GM10266 (cell line): ENCODE measurements around the gene AHDC1.
"Not testable (repeated sequence)": the region's sequence is repeated elsewhere in the genome, so short reads cannot be mapped to it uniquely, and the experiment has no call there.

Experiments
- DNase-seq: peaks from one replicate; pipeline ENCODE4 v3.0.0; 2012; ENCODE audit errors: extremely low spot score
- TF ChIP-seq, protein P1 (sequence below): IDR thresholded peaks from 2 replicates; pipeline ENCODE4 v1.5.1; 2012; ENCODE audit warnings: mild to moderate bottlenecking, low read depth; ENCODE audit not compliant: control insufficient read depth, insufficient read depth; ENCODE audit errors: missing control alignments

AHDC1 gene

DNA sequence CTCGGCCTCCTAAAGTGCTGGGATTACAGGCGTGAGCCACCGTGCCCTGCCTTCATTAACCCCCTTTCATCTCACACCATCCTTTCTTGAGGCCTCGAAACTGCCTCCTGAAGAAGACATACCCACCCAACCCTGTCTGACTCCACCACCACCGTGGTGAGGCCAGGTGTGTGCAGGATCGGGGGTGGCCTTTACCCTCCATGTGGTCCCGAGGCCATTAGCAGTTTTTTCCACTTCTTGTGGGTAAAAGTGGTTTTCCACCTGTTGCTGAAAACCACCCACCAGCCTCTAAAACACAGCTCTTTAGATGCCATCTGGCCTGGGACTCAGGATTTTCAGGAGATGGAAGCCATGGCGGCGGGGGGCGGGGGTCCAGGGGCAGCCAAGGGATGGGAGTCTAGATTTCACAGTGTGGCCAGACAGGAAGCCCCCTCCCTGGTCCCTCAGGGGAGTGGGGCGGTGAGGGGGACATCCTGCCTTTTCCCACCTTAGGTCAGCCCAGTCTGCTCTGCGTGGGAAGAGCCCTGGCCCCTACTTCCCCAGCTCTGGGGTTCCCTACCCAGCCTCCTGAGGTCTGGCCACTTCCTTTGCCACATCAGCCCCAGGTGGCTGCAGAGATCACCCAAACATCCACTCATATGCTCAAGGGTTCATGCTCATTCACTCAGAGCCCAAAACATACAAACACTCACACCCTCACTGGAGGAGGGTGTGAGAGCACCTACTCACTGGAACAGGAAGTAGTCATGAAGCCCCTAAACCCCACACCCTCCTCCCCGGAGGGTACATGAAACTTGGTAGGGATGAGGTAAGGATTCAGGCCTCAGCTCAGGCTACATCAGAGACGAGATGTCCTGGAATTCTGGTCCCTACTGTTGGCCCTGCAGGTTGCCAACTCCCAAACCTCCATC is 28.7 kb upstream of the AHDC1 start:
- peak; percentile 80 for DNase-seq

DNA sequence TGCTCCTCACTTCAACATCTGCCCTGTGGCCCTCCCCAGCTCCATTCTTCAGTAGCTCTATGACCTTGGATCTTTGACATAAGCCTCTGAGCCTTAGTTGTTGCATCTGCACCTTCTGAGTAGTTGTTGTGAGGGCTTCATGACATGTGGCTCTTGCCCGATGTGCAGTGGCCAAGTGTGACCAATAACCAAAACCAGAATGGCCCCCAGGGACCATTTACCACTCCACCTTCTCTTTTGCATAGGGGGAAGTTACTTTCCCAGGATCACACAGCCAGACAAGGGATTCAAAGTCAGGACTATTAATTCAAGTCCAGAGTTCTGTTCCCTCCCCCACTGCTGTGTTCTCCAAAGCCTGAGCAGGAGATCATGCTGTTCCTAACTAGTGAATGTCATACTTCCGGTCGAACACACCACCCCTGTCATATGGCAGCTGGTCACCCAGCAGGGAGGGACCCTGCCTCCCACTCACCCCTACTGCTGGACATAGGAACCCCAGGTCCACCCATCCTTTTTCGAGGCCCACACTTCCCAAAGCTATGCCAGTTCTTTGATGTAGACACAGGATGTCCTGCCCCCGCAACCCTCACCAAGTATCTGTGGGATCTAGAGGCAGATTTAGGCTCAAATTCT is 27.0 kb upstream of the AHDC1 start:
- no peak for DNase-seq
- TF ChIP-seq, protein P1, sequence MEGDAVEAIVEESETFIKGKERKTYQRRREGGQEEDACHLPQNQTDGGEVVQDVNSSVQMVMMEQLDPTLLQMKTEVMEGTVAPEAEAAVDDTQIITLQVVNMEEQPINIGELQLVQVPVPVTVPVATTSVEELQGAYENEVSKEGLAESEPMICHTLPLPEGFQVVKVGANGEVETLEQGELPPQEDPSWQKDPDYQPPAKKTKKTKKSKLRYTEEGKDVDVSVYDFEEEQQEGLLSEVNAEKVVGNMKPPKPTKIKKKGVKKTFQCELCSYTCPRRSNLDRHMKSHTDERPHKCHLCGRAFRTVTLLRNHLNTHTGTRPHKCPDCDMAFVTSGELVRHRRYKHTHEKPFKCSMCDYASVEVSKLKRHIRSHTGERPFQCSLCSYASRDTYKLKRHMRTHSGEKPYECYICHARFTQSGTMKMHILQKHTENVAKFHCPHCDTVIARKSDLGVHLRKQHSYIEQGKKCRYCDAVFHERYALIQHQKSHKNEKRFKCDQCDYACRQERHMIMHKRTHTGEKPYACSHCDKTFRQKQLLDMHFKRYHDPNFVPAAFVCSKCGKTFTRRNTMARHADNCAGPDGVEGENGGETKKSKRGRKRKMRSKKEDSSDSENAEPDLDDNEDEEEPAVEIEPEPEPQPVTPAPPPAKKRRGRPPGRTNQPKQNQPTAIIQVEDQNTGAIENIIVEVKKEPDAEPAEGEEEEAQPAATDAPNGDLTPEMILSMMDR = no peak

More for the DNA sequence above, 28.7 kb upstream of the AHDC1 start:
- TF ChIP-seq, protein P1 = no peak

- DNase-seq = no peak
- TF ChIP-seq, protein P1 = no peak
Observed at GRCh38 chr1:27628712-27629111, 24.8 kb upstream of the AHDC1 start.

GRCh38 chr1:27627733-27628132 is 23.8 kb upstream of the AHDC1 start:
- not testable (repeated sequence) for DNase-seq

DNA sequence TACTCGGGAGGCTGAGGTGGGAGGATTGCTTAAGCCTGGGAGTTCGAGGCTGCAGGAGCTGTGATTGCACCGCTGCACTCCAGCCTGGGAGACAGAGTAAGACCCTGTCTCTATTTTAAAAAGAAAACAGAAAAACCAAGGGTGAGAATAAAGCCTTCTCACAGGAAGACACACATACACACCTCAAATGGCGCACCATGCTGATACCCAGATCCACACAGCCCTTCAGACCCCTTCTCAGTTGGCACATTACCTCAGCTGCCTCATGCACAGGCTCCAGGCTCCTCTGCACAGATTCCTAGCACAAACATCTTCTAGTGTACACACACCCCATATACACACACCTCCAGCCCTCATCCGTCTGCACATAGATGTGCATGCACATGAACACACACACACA is 23.1 kb upstream of the AHDC1 start:
- DNase-seq = no peak
- TF ChIP-seq, protein P1 = no peak

DNA sequence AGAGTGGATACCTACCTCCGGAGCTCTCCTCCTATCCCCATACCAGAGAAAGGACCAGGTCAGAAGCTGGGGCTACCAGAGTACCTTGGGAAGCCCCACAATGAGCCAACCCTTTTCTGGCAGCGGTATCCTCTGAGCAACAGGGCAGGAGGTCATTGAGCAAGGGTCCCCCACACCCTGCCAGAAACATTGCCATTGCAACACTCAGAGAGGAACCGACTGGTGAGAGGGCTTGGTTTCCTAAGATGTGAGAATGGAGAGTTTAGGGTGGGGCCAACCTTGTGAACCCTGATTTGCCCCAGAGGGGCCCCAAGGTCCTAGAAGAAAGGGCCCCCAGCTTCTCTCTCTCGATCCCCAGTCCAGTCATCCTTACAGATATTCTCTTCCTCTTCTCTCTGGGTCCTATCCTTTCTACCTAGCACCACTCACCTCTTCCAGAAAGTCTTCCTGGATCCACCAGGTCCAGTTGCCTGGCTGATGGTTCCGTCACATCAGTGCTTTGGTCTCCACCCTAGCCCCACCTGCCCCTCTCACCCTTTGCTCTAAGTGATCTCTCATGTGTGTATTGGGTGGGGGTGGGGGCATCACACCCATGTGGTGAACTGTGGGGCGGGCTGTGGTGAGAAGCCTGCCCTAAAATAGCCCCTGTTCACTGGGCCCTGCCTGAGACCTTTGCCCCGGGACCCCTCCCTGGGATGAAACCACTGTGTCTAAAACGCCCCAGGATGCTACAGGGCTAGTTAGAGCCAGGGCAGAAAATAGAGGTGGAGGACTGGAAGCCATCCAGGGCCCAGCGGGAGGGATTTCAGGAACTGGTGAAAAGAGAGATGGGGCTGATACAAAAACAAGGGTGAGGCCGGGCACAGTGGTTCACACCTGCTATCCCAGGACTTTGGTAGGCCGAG is 22.3 kb upstream of the AHDC1 start:
- TF ChIP-seq, protein P1 = no peak
- DNase-seq = no peak

- TF ChIP-seq, protein P1 = no peak
- DNase-seq = peak; percentile 68
Observed at GRCh38 chr1:27624467-27625178, 20.7 kb upstream of the AHDC1 start.
